CD4-positive, alpha-beta T cell treated with Interleukin-4 for 1 hour (primary cell): ENCODE data around the gene GAL.

ENCODE experiments used
- DNase-seq, 2 donors: peaks; one replicate each; pipeline ENCODE4 v3.0.0-alpha.2; 2020 to 2022

Gene GAL

GRCh38 chr11:68659158-68659921 lies 25.0 kb upstream of the GAL start:
- DNase-seq = no peak

DNA sequence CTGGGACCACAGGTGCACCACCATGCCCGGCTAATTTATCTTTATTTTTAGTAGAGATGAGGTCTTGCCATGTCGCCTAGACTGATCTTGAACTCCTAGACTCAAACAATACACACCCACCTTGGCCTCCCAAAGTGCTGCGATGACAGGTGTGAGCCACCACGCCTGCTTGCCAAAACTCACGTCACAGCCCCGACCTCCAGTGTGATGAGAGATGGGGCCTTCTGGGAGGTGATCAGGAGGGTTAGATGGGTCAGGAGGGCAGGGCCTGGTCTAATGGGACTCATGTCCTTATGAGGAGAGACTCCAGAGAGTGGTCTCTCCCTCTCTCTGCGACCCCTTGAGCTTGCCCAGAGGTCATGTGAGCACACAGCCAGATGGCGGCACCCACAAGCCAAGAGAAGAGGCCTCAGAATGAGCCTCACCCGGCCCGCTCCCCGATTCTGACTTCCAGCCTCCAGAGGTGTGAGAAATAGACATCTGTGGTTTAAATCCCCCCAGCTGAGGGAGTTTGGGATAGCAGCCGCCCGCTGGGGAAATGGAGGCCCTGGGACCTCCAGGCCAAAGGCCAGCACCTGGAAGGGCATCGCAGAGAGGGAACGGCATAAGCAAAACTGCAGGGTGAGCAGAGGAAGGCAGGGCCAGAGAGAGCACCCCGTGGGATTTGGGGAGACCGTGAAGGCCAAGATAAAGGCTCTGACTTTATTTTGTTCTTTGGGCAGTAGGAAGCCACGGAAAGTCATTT lies 24.1 kb upstream of the GAL start:
- DNase-seq = no peak

- DNase-seq = no peak
Observed at GRCh38 chr11:68661014-68661413, 23.3 kb upstream of the GAL start.

- no peak for DNase-seq
Observed at GRCh38 chr11:68661697-68662603, 22.4 kb upstream of the GAL start.

DNA sequence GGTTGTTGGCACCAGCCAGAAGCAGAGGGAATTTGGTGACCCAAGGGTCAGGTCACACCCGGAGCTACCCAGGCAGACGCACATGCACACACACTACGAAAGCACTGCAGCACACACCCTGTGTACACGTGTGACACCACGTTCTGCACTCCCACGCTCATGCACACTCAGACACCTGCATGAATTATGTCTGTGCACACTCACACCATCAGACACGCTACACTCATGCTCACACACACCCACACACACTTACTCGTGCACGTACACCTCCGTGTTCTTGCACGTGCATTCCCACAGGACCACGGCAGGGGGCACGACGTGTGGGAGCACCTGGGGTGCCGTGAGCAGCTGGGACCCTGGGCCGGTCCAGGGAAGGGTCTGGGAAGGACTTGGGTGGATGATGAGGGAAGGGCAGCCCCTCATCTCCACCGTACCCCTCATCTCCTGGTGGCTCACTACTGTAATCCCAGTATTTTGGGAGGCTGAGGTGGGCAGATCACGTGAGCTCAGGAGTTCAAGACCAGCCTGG lies 20.8 kb upstream of the GAL start:
- DNase-seq = no peak

- no peak for DNase-seq
Observed at GRCh38 chr11:68664141-68664540, 20.2 kb upstream of the GAL start.

GRCh38 chr11:68664906-68665305 lies 19.4 kb upstream of the GAL start:
- no peak for DNase-seq

- DNase-seq = no peak
Observed at GRCh38 chr11:68665436-68665835, 18.9 kb upstream of the GAL start.

DNA sequence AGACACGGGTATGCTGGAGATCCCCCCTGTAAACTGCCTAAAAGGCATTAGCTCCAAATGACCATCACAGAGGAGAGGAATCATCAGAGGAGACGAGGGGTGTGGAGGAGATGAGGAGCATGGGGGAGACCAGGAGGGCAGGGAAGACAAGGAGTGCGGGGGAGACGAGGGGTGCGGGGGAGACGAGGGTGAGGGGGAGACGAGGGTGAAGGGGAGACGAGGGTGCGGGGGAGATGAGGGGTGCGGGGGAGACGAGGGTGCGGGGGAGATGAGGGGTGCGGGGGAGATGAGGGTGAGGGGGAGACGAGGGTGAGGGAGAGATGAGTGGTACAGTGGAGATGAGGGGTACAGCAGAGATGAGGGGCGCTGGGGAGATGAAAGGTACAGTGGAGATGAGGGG lies 17.5 kb upstream of the GAL start:
- no peak for DNase-seq

GRCh38 chr11:68667511-68668500 lies 16.5 kb upstream of the GAL start:
- no peak for DNase-seq

GRCh38 chr11:68669301-68670090 lies 14.8 kb upstream of the GAL start:
- no peak for DNase-seq

GRCh38 chr11:68670208-68670992 lies 13.9 kb upstream of the GAL start:
- no peak for DNase-seq

GRCh38 chr11:68673306-68673945 lies 10.9 kb upstream of the GAL start:
- DNase-seq = no peak

- no peak for DNase-seq
Observed at GRCh38 chr11:68673991-68674390, 10.4 kb upstream of the GAL start.

GRCh38 chr11:68674461-68674860 lies 9.9 kb upstream of the GAL start:
- no peak for DNase-seq

DNA sequence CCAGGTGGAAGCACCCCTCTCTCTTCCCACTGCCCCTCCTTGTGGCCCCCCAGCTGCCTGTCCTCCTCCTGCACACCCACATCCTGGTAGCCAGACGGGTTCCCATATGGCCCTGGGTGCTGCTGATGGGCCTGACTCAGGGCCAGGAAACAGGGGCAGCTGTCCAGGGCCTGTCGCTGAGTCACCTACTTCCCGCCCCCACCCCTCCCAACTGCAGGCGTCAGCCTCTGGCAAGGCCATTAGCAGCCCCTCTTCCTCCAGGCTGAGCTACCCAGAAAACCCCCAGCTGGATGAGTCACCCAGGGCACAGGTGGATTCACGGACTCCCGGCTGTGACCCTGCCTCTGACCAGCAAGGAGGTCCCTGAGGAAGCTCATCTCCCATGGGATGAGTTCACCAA lies 6.9 kb upstream of the GAL start:
- no peak for DNase-seq

GRCh38 chr11:68678031-68678441 lies 6.3 kb upstream of the GAL start:
- no peak for DNase-seq

GRCh38 chr11:68680541-68681231 lies 3.7 kb upstream of the GAL start:
- DNase-seq = no peak

DNA sequence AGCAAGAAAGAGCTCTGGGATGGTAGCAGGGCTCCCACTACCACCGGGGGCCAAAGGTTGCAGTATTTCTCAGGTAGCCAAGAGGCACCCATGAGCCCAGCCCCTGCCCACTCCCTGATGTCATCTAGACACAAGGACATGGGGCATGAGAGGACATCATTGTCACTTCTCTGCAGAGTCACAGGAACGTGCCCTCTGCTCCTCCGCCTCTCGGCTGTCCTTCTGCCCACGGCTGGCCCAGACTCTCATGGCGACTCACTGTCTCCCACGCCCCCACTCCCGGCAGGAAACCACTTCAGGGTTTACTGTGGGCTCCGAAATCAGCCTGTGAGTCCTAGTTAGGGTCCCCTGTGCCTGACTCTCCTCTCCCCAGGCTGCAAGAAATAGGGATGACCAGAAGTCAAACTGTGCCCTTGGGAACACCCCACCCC lies 1.8 kb upstream of the GAL start:
- DNase-seq = no peak
